ENCODE measurements around the gene C1orf105.

- TF ChIP-seq ETV6 (conservative IDR thresholded peaks at IDR 0.05 in 1 of 2, IDR thresholded peaks at IDR 0.05 in 1 of 2; ENCODE audit: borderline replicate concordance in 1 of 2, low read depth in 1 of 2): no peak
- TF ChIP-seq CEBPZ (IDR thresholded peaks at IDR 0.05; ENCODE audit: low read depth, low read length): no peak
- TF ChIP-seq ZNF274 (IDR thresholded peaks at IDR 0.05; ENCODE audit: insufficient read depth, insufficient read length): no peak
- TF ChIP-seq POLR2A (IDR thresholded peaks at IDR 0.05; ENCODE audit: low read depth, low read length): no peak
- no peak for TF ChIP-seq CTCF (IDR thresholded peaks at IDR 0.05 in 2 of 3, conservative IDR thresholded peaks at IDR 0.05 in 1 of 3; ENCODE audit: control insufficient read depth in 2 of 3, extremely low read depth in 1 of 3, insufficient read depth in 1 of 3, low read depth in 3 of 3, low read length in 3 of 3)
- no peak for TF ChIP-seq SIN3A (IDR thresholded peaks at IDR 0.05; ENCODE audit: low read depth, low read length)
- TF ChIP-seq TCF12 (IDR thresholded peaks at IDR 0.05; ENCODE audit: low read depth, low read length): no peak
- no peak for TF ChIP-seq CEBPB (IDR thresholded peaks at IDR 0.05; ENCODE audit: borderline replicate concordance in 1 of 2, low read depth in 2 of 2, low read length in 2 of 2)
- TF ChIP-seq MTA3 (IDR thresholded peaks at IDR 0.05; ENCODE audit: borderline replicate concordance, low read length): no peak
- no peak for TF ChIP-seq NFYB (IDR thresholded peaks at IDR 0.05; ENCODE audit: insufficient read depth, low read depth, low read length)
Measured at GRCh38 chr1:172512591-172512990, 92.1 kb downstream of the C1orf105 start.

All from GM12878 (cell line).